Cortex of kidney (tissue), 1 donor: ENCODE results near the gene SLC45A1.
"Not testable (repeated sequence)": the region's sequence is repeated elsewhere in the genome, so short reads cannot be mapped to it uniquely, and the experiment has no call there.

Experiments
- DNase-seq: peaks from one replicate; lab custom pipeline; 2025; lab: John Stamatoyannopoulos, UW

Gene SLC45A1

DNA sequence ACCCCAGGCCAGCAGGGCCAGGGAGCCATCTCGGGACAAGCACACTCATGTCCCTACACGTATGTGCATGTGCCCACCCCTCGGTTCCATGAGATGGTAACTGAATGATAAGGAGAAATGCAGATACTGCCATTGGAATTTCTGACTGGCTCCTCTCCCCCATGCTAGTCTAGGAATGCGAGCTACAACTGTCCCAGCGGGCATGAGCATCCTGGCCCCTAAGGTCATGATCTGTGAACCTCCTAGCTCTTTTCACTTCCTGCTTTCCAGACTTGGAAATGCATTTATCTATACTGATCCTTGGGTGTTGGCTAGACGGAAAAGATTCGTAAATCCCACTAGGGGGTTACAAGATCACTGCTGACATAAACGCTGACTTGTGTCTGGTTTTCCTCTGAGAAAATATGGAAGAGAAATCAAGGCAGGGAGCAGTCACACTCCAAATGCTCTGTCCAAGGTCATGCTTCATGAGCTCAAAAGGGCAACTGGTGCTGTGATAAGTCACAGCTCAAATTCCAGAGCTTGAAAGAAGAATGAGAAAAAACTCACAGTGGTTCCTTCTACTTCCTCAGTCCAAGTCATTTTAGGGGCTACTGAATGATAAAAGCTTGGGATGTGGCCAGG, 49.8 kb downstream of the SLC45A1 start:
- DNase-seq = no peak

DNA sequence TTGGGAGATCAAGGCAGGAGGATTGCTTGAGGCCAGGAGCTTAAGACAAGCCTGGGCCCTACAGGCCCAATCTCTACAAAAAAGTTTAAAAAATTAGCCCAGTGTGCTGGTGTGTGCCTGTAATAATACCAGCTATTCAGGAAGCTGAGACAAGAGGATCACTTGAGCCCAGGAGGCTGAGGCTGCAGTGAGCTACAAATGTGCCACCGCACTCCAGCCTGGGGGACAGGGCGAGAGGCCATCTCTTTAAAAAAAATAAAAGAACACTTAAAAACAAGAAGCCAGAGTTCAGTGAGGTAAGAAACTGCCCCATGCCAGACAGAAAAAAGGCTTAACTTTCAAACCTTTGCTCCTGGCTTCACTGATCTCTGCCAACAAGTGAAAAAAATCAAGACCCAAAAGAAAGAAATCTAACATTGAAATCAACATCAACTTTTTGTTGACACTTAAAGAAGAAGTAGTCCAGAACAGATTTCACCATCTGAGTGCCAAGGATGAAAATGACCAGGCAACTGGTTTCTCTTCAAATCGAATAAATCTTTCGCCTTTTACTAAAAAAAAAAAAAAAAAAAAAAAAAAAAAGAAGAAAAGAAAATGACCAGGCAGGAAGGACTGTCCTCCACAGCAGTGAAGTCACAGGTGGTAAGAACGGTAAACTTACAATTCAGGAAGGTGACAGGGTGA, 51.2 kb downstream of the SLC45A1 start:
- DNase-seq = no peak

DNA sequence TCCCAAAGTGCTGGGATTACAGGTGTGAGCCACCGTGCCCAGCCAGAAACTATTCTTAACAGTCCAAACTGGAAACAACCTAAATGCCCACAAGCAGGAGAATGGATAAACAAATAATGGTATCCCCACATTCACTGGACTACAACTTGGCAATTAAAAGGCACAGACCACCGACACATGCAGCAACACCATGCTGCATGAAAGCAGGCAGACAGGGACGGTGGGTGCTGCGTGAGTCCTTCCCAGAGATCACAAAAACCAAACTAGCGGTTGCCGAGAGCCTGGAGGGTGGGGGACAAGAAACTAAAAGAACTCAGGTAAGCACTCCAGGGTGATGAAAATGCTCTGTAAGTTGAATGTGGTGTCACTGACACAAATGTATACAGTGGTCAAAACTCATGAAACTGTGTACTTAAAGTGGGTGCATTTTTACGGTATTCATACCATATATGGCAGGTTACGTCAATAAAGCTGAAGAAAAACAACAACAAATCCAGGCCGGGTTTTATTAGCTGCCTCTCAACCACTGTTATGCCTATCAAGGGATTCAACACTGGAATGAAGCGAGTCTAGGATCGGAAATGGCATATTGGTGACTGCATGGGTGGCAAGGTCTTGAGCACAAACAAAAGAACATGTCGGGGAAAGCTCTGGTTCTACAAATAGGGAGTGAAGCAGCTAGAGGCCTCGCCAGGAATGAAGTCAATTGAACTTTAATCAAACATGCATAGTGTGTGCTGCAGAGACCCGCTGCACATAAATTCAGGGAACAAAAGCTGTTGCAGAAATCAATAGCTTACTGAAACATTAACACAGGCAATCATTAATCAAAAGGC, 52.4 kb downstream of the SLC45A1 start:
- DNase-seq = no peak

DNA sequence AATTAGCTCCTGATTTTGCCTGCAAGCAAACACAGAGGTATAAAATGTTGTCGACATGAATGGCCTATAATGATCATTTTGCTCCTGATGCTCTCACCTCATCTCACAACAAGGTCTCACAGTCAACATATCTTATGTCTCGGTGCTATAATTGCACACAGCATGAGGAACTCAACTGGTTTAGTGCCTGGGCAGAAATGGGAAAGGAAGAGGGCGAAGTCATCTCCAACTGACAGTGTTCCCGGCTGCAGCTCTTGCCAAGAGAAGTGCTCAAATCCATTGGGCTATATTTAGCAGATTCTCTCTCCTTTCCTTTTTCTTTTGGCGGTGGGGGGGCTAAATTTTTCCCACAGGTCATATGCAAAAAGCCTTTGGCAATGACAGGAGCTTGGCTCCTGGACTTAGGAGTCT, 53.0 kb downstream of the SLC45A1 start:
- no peak for DNase-seq

DNA sequence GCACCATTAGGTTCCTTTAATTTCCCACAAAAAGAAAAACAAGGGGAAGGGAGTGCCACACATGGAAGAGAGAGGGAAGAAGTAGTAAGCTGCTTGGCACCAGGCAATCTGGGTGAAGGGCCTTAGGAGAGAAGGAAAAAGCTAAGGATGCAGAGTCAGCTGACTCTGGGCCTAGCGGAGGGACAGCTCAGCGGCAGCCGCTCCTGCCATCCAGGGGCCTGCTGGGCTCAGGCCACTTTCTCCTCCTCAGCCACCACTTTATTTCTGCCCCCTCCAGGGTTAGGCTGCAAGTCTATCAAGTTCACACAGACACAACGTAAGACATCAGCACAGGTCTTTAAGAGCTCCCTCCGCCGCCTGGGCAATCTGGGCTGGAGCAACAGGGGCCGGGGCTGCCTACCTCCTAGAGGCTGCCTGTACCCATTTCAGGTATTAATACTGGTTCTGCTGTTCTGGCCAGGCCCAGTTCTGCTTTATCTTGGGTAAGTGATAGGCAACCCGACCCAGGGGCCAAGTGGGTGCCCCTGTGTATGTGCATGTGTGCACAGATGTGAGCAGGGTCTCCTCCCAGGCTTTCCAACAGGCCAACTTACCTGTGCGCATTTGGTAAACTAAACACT, 53.6 kb downstream of the SLC45A1 start:
- no peak for DNase-seq

DNA sequence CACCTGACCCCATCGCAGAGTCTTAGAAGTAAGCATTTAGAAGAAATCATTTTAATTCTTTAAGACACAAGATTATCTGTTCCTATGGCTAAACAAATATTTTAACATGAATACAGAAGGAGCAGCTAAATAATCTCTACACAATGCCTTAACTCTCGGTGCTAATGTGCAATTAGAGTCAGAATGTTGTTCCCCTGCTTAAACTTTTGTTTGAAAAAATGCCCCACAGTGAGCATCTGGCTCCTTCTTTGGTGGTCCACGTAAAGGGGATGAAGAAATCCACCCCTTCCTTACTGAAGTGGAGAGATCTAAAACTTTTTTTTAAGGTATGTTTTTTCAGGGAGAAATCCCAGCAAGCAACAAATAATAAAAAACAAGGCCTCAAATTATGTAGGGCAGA, 55.2 kb downstream of the SLC45A1 start:
- no peak for DNase-seq

DNA sequence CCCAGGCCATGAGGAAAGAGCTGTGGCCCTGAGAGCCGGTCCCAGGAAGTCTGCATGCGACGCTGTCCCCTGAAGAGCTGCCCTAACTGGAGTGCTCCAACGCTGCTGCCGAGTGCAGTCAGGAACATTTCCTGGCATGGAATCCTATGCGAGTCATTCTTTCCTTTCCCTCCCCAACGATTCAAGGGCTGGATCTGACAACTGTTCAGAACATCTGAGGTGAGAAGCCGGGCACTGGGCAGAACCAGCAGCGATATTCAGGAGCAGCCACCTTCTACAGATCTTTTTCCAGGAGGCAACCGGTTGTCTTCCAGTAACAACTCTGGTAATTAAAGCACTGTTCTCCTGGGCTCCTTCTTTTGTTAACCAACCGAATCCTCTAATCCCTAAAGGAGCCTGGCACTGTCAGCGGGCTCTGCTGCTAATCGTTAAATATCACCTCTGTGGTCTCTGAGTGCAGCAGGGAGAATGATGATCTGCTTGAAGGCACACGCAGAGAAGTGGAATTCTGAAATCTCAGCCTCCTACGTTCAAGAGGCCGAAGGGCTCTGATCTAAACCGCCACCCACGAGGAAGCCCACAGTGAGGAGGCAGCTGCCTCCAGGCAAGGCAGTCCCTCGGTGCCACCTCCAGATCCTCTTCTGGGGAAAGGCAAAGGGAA, 55.8 kb downstream of the SLC45A1 start:
- no peak for DNase-seq

DNA sequence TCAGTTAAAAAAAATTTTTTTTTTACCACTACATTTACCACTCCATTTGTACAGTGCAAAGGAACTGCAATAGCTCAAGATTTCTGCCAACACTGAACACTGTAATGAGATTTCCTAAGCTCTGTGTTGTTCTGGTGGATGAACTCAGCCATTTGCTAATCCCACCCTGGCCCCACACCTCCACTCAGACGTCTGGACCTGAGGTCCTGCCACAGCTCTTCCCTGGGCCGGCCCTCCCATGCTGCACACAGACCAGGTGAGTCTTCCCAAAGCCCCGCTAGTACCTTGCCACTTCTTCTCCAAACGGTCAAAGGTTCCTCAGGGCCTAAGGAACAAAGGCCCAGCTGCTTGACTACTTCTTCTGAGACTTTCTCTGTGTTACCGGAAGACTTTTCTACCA, 56.4 kb downstream of the SLC45A1 start:
- DNase-seq = no peak

DNA sequence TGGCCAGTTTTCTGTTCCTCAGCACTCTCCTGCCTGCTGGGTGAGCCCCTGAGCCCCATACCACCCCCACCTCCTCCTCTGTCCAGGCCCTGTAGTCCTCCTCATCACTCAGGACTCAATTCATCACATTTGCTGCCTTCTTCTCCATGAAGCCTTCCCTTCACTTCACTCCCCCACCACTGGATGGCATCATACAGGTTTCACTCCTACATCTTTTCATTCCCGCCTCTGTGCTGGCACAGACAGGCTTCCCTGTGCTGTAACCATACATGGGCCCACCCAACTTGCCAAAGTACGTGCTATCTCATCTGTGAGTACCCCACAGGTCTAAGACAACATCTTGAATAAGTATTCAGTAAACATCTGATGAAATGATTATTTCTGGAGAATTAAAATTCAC, 56.9 kb downstream of the SLC45A1 start:
- DNase-seq = no peak

DNA sequence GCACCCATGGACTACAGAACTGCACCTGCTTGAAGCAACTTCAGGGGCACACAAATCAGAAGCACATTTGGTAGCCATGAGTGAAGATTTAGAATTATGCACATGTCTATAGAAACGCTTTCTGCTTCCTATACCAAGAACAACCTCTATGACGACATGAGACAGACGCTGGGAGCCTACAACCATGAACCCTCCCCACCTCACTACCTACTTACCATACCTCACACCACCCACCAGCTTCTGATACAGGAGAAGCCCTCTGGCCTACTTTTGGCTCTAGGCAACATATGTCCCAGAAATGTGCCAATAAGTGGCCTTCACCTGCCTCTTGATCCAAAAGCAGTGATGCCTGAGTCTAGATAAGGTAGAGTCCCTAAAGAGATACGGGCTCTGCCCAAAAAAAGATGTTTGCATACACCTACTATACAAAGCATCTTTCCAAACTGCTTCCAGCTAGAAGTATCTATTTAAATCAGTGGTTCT, 58.5 kb downstream of the SLC45A1 start:
- no peak for DNase-seq

DNA sequence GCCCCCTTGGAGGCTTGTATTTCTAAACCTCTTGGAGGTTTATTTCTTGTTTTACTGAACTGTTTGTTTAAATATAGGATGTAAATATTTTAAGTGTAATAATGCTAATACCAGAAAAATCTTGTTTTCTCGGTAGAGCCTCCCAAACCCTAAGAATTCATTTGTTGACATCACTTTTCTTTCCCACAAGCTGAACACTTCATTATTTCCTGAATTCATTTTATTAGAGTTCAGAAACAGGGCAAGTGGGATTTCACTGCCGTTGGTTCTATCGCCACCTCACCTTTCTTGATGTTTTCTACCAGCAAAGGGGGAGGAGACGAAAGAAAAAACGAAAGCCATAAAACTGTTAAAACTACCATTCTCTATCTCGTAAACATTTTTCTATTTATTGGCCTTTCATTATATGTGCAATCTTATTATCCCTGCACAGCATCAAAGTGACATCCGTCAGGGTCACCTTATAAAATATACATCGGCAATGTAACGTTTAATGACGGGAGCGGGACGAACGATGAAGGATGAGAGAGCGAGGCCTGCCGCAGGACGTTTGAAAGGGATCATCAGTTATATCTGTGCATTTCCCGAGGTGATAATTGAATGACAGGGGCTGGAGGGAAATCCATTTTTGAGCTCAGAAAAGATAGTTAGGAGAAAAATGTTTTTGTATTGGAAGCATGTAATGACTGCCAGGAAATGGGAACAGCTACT, 59.5 kb downstream of the SLC45A1 start:
- DNase-seq = no peak

DNA sequence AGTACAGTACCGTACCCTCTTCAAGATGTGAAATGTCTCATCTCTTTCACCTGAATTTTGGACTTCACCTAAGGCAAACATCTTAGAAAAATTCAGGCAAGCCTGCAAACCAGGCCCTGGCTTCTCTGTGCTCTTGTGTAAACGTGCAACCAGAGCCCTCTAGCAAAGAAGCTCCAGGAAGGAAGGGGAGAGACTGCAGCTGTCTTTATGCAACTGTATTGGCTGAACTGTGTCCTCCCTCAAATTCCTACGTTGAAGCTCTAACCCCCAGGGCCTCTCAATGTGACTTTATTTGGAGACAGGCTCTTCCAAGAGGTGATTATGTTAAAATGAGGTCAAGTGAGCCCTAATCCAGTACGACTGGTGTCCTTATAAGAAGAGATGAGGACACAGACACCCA, 60.3 kb downstream of the SLC45A1 start:
- DNase-seq = no peak

DNA sequence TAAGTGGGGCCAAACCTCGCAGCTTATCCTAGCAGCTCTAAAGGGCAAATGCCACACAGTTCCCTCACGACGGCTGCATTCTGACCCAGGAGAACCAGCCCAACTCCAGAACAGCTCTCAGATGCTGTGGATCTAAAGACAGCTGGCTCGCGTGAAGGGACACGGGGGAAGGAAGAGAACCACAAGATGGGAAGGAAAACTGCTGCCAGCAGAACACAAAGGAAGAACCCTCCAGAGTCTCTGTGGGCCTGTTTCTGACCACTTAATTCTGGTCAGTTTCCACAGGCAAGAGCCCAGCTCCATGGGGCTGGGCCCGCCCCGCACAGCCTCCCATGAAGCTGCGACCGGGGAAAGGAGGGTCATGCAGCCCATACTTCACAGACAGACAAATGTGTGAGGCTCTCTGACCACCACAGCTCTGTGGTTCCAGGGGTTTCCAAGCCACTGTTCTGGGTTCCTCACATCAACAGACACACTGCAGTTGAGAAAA, 61.1 kb downstream of the SLC45A1 start:
- DNase-seq = no peak

DNA sequence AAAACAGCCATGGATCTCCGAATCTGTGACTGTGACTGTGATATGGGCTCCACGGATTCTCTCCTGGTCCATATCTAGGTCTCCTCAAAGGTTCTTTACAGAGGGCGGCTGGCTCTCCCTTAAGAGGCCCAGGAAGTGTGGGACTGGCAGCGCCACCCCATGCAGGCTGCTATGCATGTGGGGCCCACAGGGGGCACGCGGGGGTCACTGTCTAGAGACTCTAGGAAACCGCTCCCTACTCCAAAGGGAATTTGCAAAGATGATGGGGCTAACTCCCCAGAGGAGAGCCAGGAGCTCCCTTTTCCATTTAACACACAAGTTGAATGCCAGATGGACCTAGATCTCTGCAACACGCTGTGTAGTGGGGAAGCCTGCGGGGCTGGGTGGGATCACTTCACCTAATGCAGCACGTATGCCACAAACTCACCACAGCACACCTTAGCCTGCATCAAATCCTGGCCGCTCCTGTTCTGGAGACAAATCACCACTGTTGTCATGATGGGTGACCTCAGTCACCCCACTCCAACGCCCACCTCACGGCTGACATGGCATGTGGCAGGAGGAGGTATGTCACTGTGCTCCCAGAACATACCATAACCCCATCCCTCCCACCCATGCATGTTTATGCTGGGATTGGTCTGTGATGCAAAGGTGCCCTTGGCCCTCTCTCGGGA, 61.7 kb downstream of the SLC45A1 start:
- no peak for DNase-seq

DNA sequence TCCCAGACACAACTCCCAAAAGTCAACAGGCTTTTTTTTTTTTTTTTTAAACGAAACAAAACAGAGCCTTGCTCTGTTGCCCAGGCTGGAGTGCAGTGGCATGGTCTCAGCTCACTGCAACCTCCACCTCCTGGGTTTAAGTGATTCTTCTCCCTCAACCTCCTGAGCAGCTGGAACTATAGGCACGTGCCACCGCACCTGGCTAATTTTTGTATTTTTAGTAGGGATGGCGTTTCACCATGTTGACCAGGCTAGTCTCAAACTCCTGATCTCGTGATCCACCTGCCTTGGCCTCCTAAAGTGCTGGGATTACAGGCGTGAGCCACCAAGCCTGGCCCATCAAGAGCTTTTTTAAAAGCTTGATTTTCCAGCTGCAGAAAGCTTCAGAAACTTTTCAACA, 62.4 kb downstream of the SLC45A1 start:
- not testable (repeated sequence) for DNase-seq

DNA sequence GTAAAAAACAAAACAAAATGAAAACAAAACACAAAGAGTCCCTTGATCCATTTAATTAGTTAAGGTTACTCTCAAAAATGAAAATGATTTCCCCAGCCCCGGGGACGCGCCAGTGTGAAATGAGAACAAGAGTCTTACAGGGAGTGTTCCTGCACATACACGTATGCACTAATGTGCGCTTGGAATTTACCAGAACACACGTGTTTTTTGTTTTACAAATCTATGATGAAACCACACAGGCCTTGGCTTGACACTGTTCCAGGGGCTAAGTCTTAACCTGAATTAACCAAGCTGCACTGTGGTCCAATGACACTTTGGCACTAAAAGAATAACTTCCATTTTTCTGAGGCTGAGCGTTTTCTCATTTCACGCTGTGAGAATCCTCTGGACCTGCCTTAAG, 63.7 kb downstream of the SLC45A1 start:
- no peak for DNase-seq

DNA sequence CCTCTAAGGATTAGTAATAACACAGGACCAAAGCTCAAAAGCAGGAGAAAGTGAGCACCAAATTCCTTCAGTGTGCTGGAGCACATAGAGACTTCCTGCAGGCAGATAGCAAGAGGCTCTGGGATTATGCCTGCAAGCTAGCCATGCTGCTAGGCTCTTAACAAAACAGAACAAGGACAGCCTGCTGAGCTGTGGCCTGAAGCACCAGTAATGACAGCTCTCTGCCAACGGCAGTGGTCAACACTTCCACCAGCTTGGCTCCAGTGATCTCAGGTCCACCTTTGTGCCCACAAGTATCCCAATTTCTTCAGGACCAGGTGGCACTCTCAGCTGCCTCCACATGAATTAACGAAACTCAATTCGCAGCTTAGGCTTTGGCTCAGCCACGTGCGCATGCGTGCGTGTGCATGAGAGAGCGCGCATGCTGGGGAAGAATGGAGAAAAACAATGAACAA, 64.2 kb downstream of the SLC45A1 start:
- DNase-seq = no peak

DNA sequence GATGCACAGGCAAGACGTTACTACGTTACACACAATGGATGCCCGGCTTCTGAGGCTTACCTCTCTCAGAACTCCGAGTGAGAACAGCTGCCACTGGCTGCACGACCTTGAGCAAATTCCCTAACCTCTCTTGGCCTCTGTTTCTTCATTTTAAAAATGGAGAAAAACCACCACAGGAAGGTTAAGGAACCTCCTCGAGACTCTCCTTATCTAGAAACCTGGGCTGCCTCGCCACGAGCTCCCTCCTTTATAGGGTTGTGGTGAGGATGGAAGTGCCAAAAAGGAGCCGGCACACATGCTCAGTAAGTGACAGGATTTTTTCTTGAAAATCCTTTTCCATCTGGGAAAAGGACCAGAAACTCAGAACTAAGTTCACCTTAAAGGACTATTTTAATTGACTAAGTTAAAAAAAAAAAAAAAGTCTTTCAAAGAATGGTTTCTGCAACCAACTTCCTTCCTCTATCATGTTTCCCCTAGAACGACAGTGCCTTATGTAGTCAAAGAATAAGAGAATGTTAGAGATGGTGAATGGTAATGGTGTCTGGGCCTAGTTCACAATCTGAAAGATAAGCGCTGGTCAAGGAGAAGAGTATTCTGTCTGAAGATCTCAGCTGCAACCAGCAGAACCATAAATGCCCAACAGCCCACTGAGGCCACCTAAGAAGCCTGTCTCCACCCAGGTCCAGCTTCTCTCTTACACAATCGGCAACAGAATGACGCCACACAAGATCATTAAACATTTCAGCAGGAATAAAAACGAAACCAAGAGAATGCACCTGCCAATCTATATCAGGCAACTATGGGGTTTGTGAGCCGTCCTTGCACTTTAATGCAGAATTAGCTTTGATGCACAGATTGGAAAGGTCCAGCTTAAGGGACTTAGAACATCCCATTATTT, 64.9 kb downstream of the SLC45A1 start:
- no peak for DNase-seq

DNA sequence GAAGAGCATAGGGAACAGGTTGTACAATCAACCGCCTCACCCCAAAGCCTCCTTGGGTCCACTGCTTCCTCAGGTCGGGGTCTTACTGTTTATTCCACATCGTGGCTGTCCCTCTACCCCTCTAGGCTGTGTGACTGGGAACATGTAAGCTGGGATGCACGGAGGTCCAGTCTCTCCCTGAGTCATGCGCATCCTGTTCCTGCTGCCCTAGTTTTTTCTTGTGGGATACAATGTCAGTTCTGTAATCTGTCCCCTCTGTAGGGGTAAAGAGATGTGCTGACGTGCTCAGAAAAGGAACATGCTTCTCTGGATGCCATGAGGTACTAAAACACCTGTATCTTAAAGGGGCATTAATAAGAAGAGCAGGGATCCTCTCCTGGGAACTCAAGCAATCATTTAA, 66.2 kb downstream of the SLC45A1 start:
- no peak for DNase-seq
